Osteocyte (in vitro differentiated cells): ENCODE results near the gene LGR6. TPM values are rescaled to one million over a fixed set of nuclear protein-coding genes. Genes with fewer than 3 reads are reported as not detected.

Experiments
- DNase-seq: peaks from one replicate; pipeline ENCODE4 v3.0.0; 2021; ENCODE audit warnings: mixed read lengths; ENCODE audit not compliant: unreplicated experiment; ENCODE audit errors: extremely low spot score
- H3K27ac Mint-ChIP-seq: one replicate; pipeline ENCODE4 v1.8.0; 2021; ENCODE audit warnings: mild to moderate bottlenecking, mixed read lengths; ENCODE audit not compliant: unreplicated experiment
- H3K27me3 Mint-ChIP-seq: one replicate; pipeline ENCODE4 v1.8.0; 2021; ENCODE audit warnings: mixed read lengths; ENCODE audit not compliant: unreplicated experiment
- H3K36me3 Mint-ChIP-seq: one replicate; pipeline ENCODE4 v1.8.0; 2021; ENCODE audit warnings: mixed read lengths; ENCODE audit not compliant: unreplicated experiment
- H3K4me1 Mint-ChIP-seq: one replicate; pipeline ENCODE4 v1.8.0; 2021; ENCODE audit warnings: mixed read lengths; ENCODE audit not compliant: unreplicated experiment
- H3K4me3 Mint-ChIP-seq: one replicate; pipeline ENCODE4 v1.8.0; 2021; ENCODE audit warnings: mild to moderate bottlenecking, moderate library complexity, mixed read lengths; ENCODE audit not compliant: unreplicated experiment
- H3K9me3 Mint-ChIP-seq: one replicate; pipeline ENCODE4 v1.8.0; 2021; ENCODE audit warnings: mixed read lengths; ENCODE audit not compliant: unreplicated experiment
- total RNA-seq: library from RNA; stranded (reverse); gene quantifications from 2 replicates; pipeline ENCODE4 v1.2.1, GENCODE V29; 2021
- TF ChIP-seq, protein P1 (sequence below): fragments of 200-600 bp; sonication (generic); IDR thresholded peaks from 2 replicates; pipeline ENCODE4 v1.5.0; 2021; ENCODE audit warnings: antibody characterized with exemption, mild to moderate bottlenecking, moderate library complexity

The LGR6 gene
- total RNA-seq, 1 donor from 2014 or later: 9.9 TPM

DNA sequence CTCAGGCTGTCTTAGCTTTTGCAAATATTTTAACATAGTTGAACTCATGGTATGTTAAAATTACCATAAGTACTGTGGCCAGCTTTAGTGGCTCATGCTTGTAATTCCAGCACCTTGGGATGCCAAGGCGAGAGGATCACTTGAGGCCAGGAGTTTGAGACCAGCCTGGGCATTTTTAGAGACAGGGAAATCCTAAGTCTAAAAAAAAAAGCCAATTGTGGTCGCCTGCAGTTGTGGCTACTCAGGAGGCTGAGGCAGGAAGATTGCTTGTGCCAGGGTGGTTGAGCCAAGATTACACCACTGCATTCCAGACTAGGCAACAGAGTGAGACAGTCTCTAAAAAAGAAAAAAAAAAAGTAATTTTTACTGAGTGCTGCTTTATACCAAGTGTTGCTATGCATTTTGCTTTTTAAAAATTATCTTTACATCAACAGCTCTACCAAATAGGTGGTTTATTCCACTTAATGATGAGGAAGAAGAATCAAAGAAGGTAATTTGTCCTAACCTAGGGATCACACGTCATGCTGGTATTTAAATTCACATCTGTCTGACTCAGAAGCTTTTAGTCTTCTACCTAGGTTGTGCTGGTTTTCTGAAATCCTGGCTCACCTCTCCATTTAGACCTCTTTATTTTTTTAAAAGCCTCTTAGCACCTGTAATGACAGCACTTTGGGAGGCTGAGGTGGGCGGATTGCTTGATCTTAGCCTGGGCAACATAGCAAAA, 171.7 kb downstream of the LGR6 start:
- Mint-ChIP-seq H3K4me1 (no peaks in the 10 kb centered on the region), H3K4me3 (no peak overlapping the region), H3K36me3 (no peaks in the 10 kb centered on the region), H3K27ac (no peak overlapping the region), H3K9me3 (no peaks in the 10 kb centered on the region), H3K27me3 (no peaks in the 10 kb centered on the region)
- TF ChIP-seq, protein P1, sequence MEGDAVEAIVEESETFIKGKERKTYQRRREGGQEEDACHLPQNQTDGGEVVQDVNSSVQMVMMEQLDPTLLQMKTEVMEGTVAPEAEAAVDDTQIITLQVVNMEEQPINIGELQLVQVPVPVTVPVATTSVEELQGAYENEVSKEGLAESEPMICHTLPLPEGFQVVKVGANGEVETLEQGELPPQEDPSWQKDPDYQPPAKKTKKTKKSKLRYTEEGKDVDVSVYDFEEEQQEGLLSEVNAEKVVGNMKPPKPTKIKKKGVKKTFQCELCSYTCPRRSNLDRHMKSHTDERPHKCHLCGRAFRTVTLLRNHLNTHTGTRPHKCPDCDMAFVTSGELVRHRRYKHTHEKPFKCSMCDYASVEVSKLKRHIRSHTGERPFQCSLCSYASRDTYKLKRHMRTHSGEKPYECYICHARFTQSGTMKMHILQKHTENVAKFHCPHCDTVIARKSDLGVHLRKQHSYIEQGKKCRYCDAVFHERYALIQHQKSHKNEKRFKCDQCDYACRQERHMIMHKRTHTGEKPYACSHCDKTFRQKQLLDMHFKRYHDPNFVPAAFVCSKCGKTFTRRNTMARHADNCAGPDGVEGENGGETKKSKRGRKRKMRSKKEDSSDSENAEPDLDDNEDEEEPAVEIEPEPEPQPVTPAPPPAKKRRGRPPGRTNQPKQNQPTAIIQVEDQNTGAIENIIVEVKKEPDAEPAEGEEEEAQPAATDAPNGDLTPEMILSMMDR: no peak
- no peak for DNase-seq

DNA sequence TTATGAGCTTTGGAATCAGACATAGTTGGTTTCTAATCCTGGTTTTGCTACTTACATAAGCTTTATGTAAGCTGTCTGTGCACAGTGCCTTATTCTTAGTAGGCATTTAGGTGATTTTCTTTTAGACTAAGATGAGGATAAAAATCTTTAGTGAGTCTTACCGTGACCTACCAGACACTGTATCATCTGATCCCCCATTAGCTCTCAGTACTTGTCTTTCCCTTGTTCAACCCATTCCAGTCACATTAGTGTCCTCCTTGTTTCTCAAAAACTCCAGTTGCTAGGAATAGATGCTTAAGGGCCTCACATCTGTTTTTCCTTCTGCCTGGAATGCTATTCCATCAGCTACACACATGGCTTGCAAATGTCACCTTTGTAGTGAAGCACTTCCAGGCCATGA, 173.7 kb downstream of the LGR6 start:
- Mint-ChIP-seq H3K9me3 (no peaks in the 10 kb centered on the region), H3K4me1 (no peaks in the 10 kb centered on the region), H3K4me3 (no peak overlapping the region), H3K27me3 (no peaks in the 10 kb centered on the region), H3K36me3 (no peaks in the 10 kb centered on the region), H3K27ac (no peak overlapping the region)
- TF ChIP-seq, protein P1: no peak
- DNase-seq: no peak

Other genes starting within 250 kb of the LGR6 start
- 15.1 and 15.9 TPM in 2 replicates for gene LMOD1, start 247.3 kb upstream of the LGR6 start, total RNA-seq
- gene TIMM17A, start 238.3 kb upstream of the LGR6 start, total RNA-seq: 48.0 and 50.8 TPM in 2 replicates
- gene RNPEP, start 211.2 kb upstream of the LGR6 start, total RNA-seq: 51.4 and 53.9 TPM in 2 replicates
- gene ELF3, start 183.2 kb upstream of the LGR6 start, total RNA-seq: 0.26 and 0.56 TPM in 2 replicates
- not detected in 2 replicates for gene GPR37L1, start 70.9 kb upstream of the LGR6 start, total RNA-seq
- gene ARL8A, start 49.1 kb upstream of the LGR6 start, total RNA-seq: 75.8 and 86.4 TPM in 2 replicates
- not detected in 2 replicates for gene PTPN7, start 33.2 kb upstream of the LGR6 start, total RNA-seq
- gene UBE2T, start 148.1 kb downstream of the LGR6 start, total RNA-seq: 7.2 and 7.9 TPM in 2 replicates
- 13.2 and 14.6 TPM in 2 replicates for gene PPP1R12B, start 154.9 kb downstream of the LGR6 start, total RNA-seq